Fibroblast of peridontal ligament (primary cell): ENCODE data around the gene TIGAR.

ENCODE experiments used
- DNase-seq: peaks from one replicate; pipeline ENCODE4 v3.0.0-alpha.2; 2010; ENCODE audit errors: extremely low read depth

The TIGAR gene

GRCh38 chr12:4320853-4321701 lies at the start of gene TIGAR:
TIGAR (plus strand) TSS chr12:4321213; CDS start chr12:4321272, 59 bp downstream.
- peak; percentile 81 for DNase-seq

- DNase-seq: no peak
These were observed 49.1 kb upstream of the TIGAR start for GRCh38 chr12:4271717-4272423.

- DNase-seq: no peak
These were observed 48.4 kb upstream of the TIGAR start for GRCh38 chr12:4272424-4273272.

GRCh38 chr12:4273273-4273651 lies 47.8 kb upstream of the TIGAR start:
- no peak for DNase-seq

GRCh38 chr12:4273652-4274395 lies 47.2 kb upstream of the TIGAR start, which contains the start of gene CCND2:
CCND2 (plus strand) TSS chr12:4273762; CDS start chr12:4274041, 279 bp downstream.
- DNase-seq: peak; percentile 31

GRCh38 chr12:4274396-4275015 lies 46.5 kb upstream of the TIGAR start:
- DNase-seq: no peak

GRCh38 chr12:4275016-4275869 lies 45.8 kb upstream of the TIGAR start:
- DNase-seq: no peak

- DNase-seq: no peak
These were observed 45.1 kb upstream of the TIGAR start for GRCh38 chr12:4275870-4276301.

GRCh38 chr12:4276524-4277204 lies 44.3 kb upstream of the TIGAR start:
- peak; percentile 84 for DNase-seq

GRCh38 chr12:4277205-4277543 lies 43.8 kb upstream of the TIGAR start:
- DNase-seq: no peak

- DNase-seq: no peak
These were observed 43.2 kb upstream of the TIGAR start for GRCh38 chr12:4277857-4278256.

- DNase-seq: no peak
These were observed 42.5 kb upstream of the TIGAR start for GRCh38 chr12:4278329-4279197.

- no peak for DNase-seq
These were observed 41.8 kb upstream of the TIGAR start for GRCh38 chr12:4279198-4279690.

- DNase-seq: no peak
These were observed 40.5 kb upstream of the TIGAR start for GRCh38 chr12:4280351-4281163.

- no peak for DNase-seq
These were observed 39.8 kb upstream of the TIGAR start for GRCh38 chr12:4281173-4281654.

- no peak for DNase-seq
These were observed 38.7 kb upstream of the TIGAR start for GRCh38 chr12:4282103-4282891.
